ENCODE measurements around the gene PHLDA1. TPM values are rescaled to one million over a fixed set of nuclear protein-coding genes. Genes with fewer than 3 reads are reported as not detected.

Gene PHLDA1
- total and polyA plus RNA-seq, 2 donors (not counting 1 experiment from before 2014, with no cell fraction given), result 1.0 to 1.7 TPM

GRCh38 chr12:76006028-76006925 is 25.3 kb downstream of the PHLDA1 start:
- Histone ChIP-seq H3K79me2 (ENCODE audit: control insufficient read depth, insufficient read depth, low read length) (no peaks in the 10 kb centered on the region), H3K9me3 (ENCODE audit: control extremely low read depth in 1 of 3, control insufficient read depth in 2 of 3, insufficient read depth in 1 of 3, low read length in 2 of 3) (peaks cover 0 to 5% (median 0%) of the 10 kb centered on the region in 3 donors), H3K27me3 (replicated peaks in 1 of 4; ENCODE audit: control extremely low read depth in 1 of 4, control insufficient read depth in 3 of 4, insufficient read depth in 4 of 4, low read length in 3 of 4) (peaks cover 0 to 3% (median 0%) of the 10 kb centered on the region in 4 experiments), H3K27ac (ENCODE audit: low read length in 2 of 2) (no peak overlapping the region), H3K9ac (ENCODE audit: low read length) (no peak overlapping the region), H3K36me3 (replicated peaks in 1 of 2; ENCODE audit: control extremely low read depth in 1 of 2, control insufficient read depth in 1 of 2, extremely low read depth in 1 of 2, insufficient read depth in 2 of 2, low read length in 1 of 2) (no peaks in the 10 kb centered on the region), H3K4me1 (ENCODE audit: control insufficient read depth in 2 of 2, insufficient read depth in 2 of 2, low read length in 2 of 2) (no peaks in the 10 kb centered on the region), H3K4me3 (ENCODE audit: control extremely low read depth in 1 of 5, extremely low read depth in 1 of 5, insufficient read depth in 1 of 5, low read depth in 2 of 5, low read length in 4 of 5) (no peak overlapping the region), H2AFZ (ENCODE audit: insufficient read depth, low read depth, low read length, poor library complexity, severe bottlenecking) (no peak overlapping the region), H3K4me2 (replicated peaks; ENCODE audit: low read depth, low read length, poor library complexity, severe bottlenecking) (no peak overlapping the region), H4K20me1 (ENCODE audit: control insufficient read depth, insufficient read depth, low read length, poor library complexity, severe bottlenecking) (no peaks in the 10 kb centered on the region)
- H3K4me1 Mint-ChIP-seq, result no peaks in the 10 kb centered on the region
- DNase-seq (no peak), ATAC-seq (ENCODE audit: low read depth) (no peak)
- CTCF ChIA-PET, result no interaction called here
- POLR2A ChIA-PET, result no interaction called here
- H3K9me3 Mint-ChIP-seq (ENCODE audit: insufficient read depth), result peaks cover 6% of the 10 kb centered on the region
- WGBS (ENCODE audit: insufficient coverage), result 90% methylated on average over 2 of the region's 9 CpGs
- TF ChIP-seq EZH2 (IDR thresholded peaks at IDR 0.05; ENCODE audit: borderline replicate concordance, insufficient read depth, low read depth, low read length, poor library complexity, severe bottlenecking) (no peak), CTCF (IDR thresholded peaks at IDR 0.05) (no peak)
- H3K27ac Mint-ChIP-seq, result no peak overlapping the region
- intact Hi-C loops (cut with micrococcal nuclease), result no loop called here
- no peak overlapping the region for H3K4me3 Mint-ChIP-seq
- H3K27me3 Mint-ChIP-seq, result peaks cover 24% of the 10 kb centered on the region

DNA sequence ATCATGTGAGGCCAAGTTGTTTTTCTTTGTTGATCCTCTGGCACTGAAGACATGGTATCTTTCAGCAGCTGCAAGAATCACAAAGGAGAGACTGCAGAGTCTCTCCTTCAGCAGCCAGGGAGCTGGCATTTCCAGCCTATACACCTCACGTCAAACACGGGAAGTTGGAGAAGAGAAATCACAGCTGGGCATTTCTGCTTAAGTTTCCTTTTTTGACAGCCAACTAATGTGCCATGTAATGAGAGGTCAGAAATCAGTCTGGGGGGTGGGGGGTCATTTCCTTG is 28.3 kb downstream of the PHLDA1 start:
- H3K4me1 ChIP-seq (ENCODE audit: control insufficient read depth in 2 of 2, insufficient read depth in 2 of 2, low read length in 2 of 2), result no peaks in the 10 kb centered on the region
- H3K4me2 ChIP-seq (replicated peaks; ENCODE audit: low read depth, low read length, poor library complexity, severe bottlenecking), result no peak overlapping the region
- POLR2A ChIA-PET, result no interaction called here
- no peaks in the 10 kb centered on the region for H3K36me3 ChIP-seq (replicated peaks in 1 of 2; ENCODE audit: control extremely low read depth in 1 of 2, control insufficient read depth in 1 of 2, extremely low read depth in 1 of 2, insufficient read depth in 2 of 2, low read length in 1 of 2)
- H3K79me2 ChIP-seq (ENCODE audit: control insufficient read depth, insufficient read depth, low read length), result no peaks in the 10 kb centered on the region
- peaks cover 20% of the 10 kb centered on the region for H3K27me3 Mint-ChIP-seq
- no peaks in the 10 kb centered on the region for H3K4me1 Mint-ChIP-seq
- no peak for TF ChIP-seq EZH2 (IDR thresholded peaks at IDR 0.05; ENCODE audit: borderline replicate concordance, insufficient read depth, low read depth, low read length, poor library complexity, severe bottlenecking)
- TF ChIP-seq CTCF (IDR thresholded peaks at IDR 0.05), result no peak
- H3K4me3 ChIP-seq (ENCODE audit: control extremely low read depth in 1 of 5, extremely low read depth in 1 of 5, insufficient read depth in 1 of 5, low read depth in 2 of 5, low read length in 4 of 5), result no peak overlapping the region
- no peak overlapping the region for H3K27ac ChIP-seq (ENCODE audit: low read length in 2 of 2)
- H3K9me3 Mint-ChIP-seq (ENCODE audit: insufficient read depth), result peaks cover 6% of the 10 kb centered on the region
- no CpG with 5 or more reads among the region's 2 CpGs for WGBS (ENCODE audit: insufficient coverage)
- no peaks in the 10 kb centered on the region for H4K20me1 ChIP-seq (ENCODE audit: control insufficient read depth, insufficient read depth, low read length, poor library complexity, severe bottlenecking)
- no peak overlapping the region for H3K4me3 Mint-ChIP-seq
- no peak overlapping the region for H3K9ac ChIP-seq (ENCODE audit: low read length)
- ATAC-seq (ENCODE audit: low read depth), result no peak
- DNase-seq, result no peak
- H3K27ac Mint-ChIP-seq, result no peak overlapping the region
- intact Hi-C loops (cut with micrococcal nuclease), result no loop called here
- H2AFZ ChIP-seq (ENCODE audit: insufficient read depth, low read depth, low read length, poor library complexity, severe bottlenecking), result no peak overlapping the region
- H3K9me3 ChIP-seq (ENCODE audit: control extremely low read depth in 1 of 3, control insufficient read depth in 2 of 3, insufficient read depth in 1 of 3, low read length in 2 of 3), result peaks cover 0 to 5% (median 0%) of the 10 kb centered on the region in 3 donors
- CTCF ChIA-PET, result interaction anchor here (0.7 to 1.2 kb wide), 2 partner anchors 9 to 28 kb away, joined by 4 read pairs; partner anchors contain the start of gene PHLDA1
- peaks cover 0 to 3% (median 0%) of the 10 kb centered on the region in 4 experiments for H3K27me3 ChIP-seq (replicated peaks in 1 of 4; ENCODE audit: control extremely low read depth in 1 of 4, control insufficient read depth in 3 of 4, insufficient read depth in 4 of 4, low read length in 3 of 4)
